Measurements from ENCODE around the gene OR2V1.
"Not testable (repeated sequence)": the region's sequence is repeated elsewhere in the genome, so short reads cannot be mapped to it uniquely, and the experiment has no call there.

OR2V1 gene

DNA sequence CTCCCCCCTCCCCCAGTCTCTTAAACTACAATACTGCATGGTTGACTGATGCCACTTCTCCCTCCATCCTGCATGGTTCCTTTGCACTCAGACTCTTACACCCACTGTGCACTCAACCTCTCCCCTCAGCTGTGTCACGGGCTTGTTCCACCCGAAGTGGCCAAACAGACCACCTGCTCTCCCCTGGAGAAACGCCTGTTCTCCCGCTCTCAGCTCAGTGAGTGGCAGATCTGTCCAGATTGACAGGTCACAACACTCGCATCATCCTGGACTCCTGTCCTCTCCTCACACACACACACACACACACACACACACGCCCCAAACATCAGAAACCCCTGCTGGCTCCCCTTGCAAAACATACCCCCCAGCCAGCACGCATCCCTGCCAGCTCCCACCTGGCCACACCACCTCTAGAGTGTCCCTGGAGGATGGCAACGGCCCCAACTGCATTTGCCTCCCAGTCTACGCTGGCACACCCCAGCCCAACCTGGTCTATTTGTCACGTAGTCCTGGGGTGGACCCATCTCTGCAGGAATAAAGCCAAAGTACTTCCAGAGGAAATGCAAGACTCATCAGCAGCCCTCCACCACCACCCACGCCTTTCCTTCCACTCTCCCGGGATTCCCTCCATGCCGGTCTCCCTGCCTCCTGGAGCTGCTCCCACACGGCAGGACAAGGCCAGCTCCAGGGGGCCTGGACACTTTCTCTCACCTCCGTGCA, 2.9 kb downstream of the OR2V1 start:
- DNase-seq: no peak

- no peak for DNase-seq
These were observed 3.5 kb downstream of the OR2V1 start for GRCh38 chr5:181127456-181127855.

- no peak for DNase-seq
These were observed 4.1 kb downstream of the OR2V1 start for GRCh38 chr5:181126841-181127240.

GRCh38 chr5:181124526-181124925, 6.4 kb downstream of the OR2V1 start:
- DNase-seq: no peak

DNA sequence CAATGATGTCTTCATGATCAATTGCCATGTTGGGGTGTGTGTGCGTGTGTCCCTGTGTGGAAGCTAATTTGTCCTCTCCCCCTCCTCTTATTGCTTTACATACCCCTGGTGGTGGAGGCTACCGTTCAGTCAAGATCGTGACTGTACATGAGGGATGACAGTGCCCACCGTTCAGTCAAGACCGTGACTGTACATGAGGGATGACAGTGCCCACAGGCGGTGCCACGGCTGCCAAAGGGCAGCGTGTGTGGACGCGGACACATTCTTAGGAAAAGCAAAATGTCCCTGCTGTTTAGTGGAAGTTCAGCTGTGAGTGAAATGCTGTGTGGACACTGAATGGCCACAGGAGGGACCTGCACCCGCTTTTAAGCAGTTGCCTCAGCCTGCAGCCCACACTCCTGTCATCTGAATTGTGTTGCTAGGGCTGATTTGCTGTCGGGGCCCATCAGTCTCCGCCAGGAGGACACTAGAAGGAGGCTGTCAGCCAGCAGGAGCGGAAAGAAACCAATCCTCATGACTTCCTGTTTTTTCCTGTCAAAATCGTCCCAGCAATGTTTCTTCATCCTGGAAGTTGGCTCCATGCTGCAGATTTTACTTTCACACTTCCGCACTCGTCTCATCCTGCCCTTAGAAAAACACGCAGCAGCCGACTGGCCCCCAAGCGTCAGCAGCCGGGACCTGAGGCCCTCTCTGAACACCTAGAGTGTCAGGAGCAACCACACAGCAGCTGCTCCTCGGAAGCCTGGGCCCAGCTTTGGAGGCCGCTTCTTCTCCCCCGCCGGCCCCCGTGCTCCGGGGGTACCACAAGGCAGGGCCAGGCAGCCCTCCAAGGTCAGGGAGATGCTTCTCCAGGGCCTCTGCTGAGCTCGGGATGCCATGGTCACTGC, 9.1 kb downstream of the OR2V1 start:
- DNase-seq: no peak

GRCh38 chr5:181120761-181121160, 10.2 kb downstream of the OR2V1 start:
- DNase-seq: no peak

DNA sequence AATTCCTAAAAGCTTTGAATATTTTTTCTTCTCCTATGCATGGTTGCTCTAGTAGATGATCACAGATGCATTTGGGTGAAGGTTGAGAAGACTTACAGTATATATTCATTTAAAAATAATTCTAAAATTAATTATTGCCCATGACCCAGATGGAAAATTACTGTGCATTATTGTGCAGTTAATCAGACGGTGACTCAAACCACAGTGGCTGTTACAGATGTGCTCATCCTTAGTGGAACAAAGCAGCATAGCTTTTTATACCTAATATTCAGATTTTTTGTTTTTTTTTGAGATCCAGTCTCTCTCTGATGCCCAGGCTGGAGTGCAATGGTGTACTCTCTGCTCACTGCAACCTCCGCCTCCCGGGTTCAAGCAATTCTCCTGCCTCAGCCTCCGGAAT, 10.7 kb downstream of the OR2V1 start:
- DNase-seq: no peak

DNA sequence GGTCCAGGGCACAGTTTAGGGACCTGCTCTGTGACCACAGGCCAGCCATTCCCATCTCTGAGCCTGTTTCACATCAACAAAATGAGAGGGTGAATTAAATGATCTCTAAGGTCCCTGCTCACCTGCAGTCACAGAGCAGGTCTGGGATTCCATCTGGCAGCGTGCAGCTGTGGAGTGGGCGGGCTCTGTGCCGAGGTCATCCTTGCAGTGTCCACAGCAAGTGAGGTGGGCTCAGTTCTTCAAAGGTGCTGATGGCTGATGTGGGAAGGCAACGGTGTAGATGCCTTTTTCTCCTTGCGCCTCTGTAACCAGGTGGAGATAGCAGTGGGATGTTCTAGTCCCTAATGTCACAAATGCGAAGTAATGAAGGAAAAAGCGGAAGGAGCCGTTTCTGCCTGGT, 11.9 kb downstream of the OR2V1 start:
- DNase-seq: no peak

DNA sequence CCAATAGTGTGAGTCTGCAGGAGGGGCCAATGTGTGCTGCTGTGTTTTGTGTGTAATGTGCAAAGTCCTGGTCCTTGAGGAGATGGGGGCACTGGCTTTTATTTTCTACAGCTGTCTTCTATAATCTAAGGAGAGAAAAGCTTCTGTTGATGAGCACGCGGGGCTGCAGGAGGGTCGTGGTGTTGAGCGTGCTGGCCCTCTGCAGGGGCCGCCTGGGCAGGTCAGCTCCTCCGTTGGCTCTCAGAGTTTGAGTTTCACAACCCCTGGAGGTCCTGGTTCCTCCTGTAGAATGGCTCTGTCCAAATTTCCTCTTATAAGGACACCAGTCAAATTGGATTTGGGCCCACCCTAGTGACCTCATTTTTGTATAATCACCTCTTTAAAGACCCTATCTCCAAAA, 12.6 kb downstream of the OR2V1 start:
- no peak for DNase-seq

DNA sequence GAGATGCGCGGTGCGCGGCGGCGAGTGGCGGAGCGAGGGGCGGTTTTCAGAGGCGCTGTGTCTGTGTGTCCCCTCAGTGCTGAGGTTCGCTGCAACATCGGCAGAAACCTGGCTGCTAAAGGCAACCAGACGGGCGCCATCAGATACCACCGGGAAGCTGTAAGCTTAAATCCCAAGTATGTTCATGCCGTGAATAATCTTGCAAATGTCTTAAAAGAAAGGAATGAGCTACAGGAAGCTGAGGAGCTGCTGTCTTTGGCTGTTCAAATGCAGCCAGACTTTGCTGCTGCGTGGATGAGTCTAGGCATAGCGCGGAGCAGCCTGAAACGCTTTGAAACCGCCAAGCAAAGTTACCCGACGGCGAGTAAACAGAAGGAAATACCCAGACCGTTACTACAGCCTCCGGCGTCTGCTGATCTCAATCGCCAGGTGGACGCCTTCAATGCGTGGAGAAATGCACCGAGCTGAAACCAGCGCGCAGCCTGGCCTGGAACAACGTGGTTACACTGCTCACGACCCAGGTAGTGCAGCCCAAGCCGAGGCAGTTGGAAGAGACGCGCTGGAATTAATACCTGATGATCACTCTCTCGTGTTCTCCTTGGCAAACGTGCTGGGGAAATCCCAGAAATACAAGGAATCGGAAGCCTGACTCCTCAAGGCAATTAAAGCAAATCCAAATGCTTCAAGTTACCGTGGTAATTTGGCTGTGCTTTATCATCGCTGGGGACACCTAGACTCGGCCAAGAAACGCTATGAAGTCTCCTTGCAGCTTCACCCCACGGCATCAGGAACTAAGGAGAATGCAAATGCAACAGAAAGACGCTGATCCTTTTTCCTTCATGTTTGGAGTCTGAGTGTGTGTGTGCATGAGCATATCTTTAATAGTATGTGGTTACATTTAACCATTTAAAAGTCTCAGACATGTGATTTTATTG, 15.9 kb downstream of the OR2V1 start:
- DNase-seq: no peak

DNA sequence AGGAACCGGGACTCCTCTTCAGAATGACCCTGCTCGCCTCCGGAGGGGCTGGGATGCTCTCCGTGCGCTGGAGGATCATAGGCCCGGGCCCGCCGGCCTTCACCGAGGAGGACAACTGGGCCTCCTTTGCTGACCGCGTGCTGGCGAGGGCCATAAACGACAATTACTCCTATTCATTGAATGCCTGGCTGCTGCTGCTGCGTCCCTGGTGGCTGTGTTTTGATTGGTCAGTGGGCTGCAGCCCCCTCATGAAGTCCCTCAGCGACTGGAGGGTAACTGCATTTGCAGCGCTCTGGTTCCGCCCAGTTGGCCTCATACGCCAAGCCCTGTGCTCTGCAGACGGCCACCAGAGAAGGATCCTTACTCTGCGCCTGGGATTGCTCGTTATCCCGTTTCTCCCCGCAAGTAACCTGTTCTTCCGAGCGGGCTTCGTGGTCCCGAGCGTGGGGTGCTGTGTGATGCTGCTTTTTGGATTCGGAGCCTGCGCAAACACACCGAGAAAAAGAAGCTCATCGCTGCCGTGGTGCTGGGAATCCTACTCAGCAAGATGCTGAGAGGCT, 16.6 kb downstream of the OR2V1 start:
- no peak for DNase-seq

GRCh38 chr5:181113572-181113971, 17.4 kb downstream of the OR2V1 start:
- DNase-seq: not testable (repeated sequence)

DNA sequence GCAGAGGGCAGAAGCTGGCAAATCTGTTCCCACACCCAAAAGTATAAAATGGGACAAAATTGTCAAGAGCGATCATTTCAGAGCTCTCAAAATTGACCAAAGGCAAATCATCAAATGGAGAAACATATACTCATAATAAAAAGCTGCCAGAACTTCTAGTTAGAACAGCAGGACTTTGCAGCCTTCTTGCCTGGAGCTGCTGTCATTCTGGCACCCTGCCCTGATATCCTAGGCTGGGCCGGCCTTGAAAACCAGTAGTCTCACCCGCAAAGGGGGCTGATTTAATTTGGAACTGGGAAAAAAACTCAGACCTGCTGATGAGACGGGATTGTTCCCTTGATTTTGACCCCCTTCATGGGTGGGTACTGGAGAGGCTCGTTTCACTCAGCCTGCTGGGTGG, 18.5 kb downstream of the OR2V1 start:
- DNase-seq: no peak

DNA sequence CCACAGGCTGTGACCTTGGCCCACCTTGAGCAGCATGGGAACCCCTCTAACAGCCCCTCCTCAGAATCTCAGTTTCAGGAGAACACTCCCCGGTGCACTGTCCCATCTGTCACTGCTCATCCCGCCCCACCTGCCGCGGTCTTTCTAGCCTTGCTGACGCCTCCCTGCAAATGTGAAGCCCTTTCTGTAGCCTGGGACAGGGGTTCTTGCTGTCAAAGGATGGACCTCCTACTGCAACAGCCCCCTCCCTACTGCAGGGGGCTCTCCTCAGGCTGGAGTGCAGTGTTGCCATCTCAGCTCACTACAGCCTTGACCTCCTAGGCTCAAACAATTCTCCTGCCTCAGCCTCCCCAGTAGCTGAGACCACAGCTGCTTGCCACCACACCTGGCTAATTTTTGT, 20.0 kb downstream of the OR2V1 start:
- no peak for DNase-seq

- DNase-seq: no peak
These were observed 21.4 kb downstream of the OR2V1 start for GRCh38 chr5:181109489-181110013.

GRCh38 chr5:181108578-181109165, 22.3 kb downstream of the OR2V1 start:
- no peak for DNase-seq

DNA sequence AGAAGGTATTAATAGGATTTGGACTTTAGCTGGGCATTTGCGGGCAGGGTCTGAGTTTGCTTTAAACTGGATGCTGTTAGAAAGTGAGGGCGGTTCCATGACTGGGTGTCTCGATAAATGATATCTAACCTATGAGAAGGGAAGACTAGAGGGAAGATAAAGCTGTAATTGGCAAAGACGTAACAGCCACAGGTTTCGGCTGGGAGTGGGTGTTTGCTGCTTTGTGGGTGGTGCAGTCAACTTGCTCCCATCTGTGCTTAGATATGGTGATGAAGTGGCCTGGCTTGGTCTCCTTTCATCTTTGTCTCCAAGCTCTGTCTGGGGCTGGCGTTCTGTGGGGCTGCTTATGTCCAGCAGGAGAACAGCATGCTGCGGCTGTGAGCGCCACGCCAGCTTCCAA, 23.3 kb downstream of the OR2V1 start:
- DNase-seq: no peak

DNA sequence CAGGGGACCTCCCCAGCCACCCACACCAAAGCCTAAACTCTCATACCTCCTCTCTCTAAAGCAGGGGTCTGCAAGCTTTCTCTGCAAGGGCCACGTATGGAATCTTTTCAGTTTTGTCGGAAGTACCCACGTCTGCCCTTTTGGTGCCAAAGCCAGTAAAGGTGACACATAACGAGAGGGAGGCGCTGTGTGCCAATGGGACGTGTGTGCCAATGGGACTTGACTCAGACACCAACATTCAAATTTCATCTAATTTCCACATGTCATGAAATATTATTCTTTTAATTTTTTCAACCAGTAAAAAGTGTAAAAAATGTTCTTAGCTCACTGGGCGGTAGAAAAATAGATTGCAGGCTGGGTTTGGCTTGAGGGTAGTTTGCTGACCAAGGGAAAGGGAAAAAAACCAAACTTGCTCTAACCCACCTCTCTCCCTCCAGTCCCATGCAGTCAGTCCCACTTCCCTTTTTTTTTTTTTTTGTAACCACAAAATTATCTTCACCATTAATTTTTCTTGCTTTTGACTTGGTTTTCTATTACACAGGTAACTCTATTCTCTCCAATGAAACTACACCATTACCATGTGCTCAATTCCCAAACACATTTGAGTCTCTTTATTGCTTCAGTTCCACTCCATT, 25.5 kb downstream of the OR2V1 start:
- DNase-seq: no peak

DNA sequence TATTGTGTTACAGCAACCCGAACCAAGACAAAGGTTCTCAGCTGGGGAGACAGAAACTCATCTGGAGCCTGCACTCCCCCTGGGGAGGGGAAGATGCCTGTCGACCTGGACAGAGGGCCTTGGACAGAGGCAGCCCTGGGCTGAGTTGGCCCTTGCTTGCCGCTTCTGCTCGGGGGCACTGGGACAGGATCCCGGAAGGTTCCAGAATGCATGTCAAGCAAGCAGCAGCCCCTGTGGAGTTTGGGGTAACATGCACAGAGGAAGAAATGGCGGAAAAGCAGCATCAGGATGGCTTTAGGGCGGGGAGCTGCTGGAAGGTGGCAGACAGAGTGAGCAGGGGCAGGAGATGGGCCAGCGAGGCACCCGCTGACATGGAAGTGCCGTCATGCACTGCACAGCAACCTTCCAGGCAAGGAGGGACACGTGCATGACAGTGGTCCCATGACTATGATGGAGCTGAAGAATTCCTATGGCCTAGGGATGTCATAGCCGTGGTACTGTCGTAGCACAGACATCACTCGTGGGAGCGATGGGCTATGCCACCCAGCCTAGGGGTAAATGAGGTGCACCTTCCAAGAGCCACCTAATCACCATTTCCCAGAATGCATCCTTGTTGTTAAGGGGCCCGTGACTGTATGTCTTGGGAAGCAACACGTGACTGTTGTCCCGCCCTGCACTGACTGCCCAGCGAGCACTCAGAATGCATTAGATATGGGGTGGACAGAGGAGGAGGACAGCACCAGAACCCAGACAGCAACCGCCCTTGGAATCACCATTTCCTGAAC, 26.2 kb downstream of the OR2V1 start:
- DNase-seq: not testable (repeated sequence)

GRCh38 chr5:181104259-181104568, 26.8 kb downstream of the OR2V1 start:
- not testable (repeated sequence) for DNase-seq

All from activated CD4-positive, alpha-beta T cell treated with anti-CD3 and anti-CD28 coated beads, Interleukin-2, amount 50 U/mL, for 48 hours (primary cell).